Uterus (tissue), 4 donors: ENCODE measurements around the gene CFDP1. TPM values are rescaled to one million over a fixed set of nuclear protein-coding genes. Genes with fewer than 3 reads are reported as not detected.
A peak's percentile ranks its signal among the peaks of the same experiment; 100 is the strongest.

ENCODE experiments used
- DNase-seq, 2 donors: peaks; one replicate each; pipeline ENCODE4 v3.0.0-alpha.2; 2019 to 2020
- H3K27ac ChIP-seq, 2 donors: fragments of 200-600 bp; sonication (generic); 1 replicate in 1 of 2; 2 replicates in 1 of 2; pipeline ENCODE4 v1.5.1; 2016 to 2018
- H3K27me3 ChIP-seq, 2 donors: fragments of 200-600 bp; sonication (generic); one replicate each; pipeline ENCODE4 v1.5.1; 2018 to 2019; ENCODE audit warnings: control low read depth in 1 of 2
- H3K36me3 ChIP-seq, 2 donors: fragments of 200-600 bp; sonication (generic); one replicate each; pipeline ENCODE4 v1.5.1; 2019; ENCODE audit warnings: control low read depth in 1 of 2
- H3K4me1 ChIP-seq, 2 donors: fragments of 200-600 bp; sonication (generic); one replicate each; pipeline ENCODE4 v1.5.1; 2018 to 2019; ENCODE audit warnings: control low read depth in 1 of 2
- H3K4me3 ChIP-seq, 2 donors: fragments of 200-600 bp; sonication (generic); 1 replicate in 1 of 2; 2 replicates in 1 of 2; pipeline ENCODE4 v1.5.1; 2018 to 2019; ENCODE audit warnings: mild to moderate bottlenecking in 1 of 2
- H3K9me3 ChIP-seq, 2 donors: fragments of 200-600 bp; sonication (generic); one replicate each; pipeline ENCODE4 v1.5.1; 2019; ENCODE audit warnings: control low read depth in 1 of 2
- POLR2A ChIP-seq, 2 donors: fragments of 450-650 bp; IDR thresholded peaks; one replicate each; pipeline ENCODE4 v1.6.1; 2016; ENCODE audit warnings: antibody characterized with exemption in 2 of 2, mild to moderate bottlenecking in 1 of 2, moderate library complexity in 1 of 2
- intact Hi-C: fragments of 100-400 bp; cut with DNase I; formaldehyde crosslinking; loops from one replicate; pipeline ENCODE4 v1.15.1; 2023; ENCODE audit warnings: low total_unique reads
- total RNA-seq, 4 donors: library from RNA; depleted of rRNA in 3 of 4; stranded (reverse); fragments of >200 nt in 3 of 4; gene quantifications; one replicate each; pipeline versions ENCODE4 v1.1.0 to v1.2.4, GENCODE V29; 2014 to 2023
- TF ChIP-seq, protein P1 (sequence below), 4 experiments: fragments of 200-600 bp in 2 of 4; fragments of 450-650 bp in 2 of 4; sonication (generic) in 2 of 4; IDR thresholded peaks; one replicate each; pipeline ENCODE4 v1.5.1; 2016 to 2019; ENCODE audit warnings: antibody characterized with exemption in 4 of 4, mild to moderate bottlenecking in 2 of 4, moderate library complexity in 1 of 4
- donor health status: DM: yes; HTN: yes; CAD: no.

Gene CFDP1
- total RNA-seq, 4 donors from 2014 or later, result 22.3 to 90.8 (median 73.4) TPM

DNA sequence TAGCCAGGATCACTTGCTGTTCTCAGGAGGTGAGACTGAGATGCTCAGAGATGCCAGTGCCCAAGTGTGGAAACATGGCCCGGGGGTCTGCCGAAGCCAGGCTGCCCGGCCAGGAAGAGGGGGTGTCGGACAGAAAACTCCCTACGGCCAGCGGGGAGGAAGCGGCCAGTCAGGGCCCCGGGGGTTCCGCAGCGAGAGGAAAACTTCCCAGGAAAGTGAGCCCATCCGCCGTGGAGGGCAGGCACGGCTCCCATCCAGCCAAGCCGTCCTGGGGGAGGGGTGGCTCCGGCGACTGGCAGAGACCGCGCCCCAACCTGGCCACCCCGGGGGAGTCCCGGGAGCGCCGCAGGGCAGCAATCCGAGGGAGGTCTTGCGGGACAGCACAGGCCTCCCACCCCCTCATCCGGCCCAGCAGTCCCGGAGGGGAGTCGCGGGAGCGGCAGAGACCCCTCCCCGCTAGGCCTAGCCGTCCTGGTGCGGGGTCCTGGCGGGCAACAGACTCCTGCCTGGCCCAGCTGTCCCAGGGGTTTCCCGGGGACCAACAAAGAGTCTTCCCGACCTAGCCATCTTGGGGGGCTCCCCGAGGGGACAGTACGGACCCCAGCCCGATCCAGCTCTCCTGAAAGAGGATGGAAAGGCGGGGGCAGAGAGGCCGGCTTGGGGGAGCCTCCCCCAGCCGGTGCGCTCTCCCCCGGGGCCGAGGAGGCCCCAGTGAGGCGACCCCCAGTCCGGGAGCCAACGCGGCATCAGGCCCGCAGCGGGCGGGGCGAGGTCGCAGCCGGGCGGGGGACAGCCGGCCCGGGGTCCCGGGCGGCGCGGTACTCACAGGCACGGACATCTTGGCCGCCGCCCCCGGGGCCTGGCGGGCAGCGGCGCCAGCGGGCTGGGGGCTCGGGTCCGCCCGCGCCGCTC lies 168.0 kb downstream of the CFDP1 start:
- intact Hi-C loops, result no loop called here
- Histone ChIP-seq H3K27me3 (no peaks in the 10 kb centered on the region), H3K36me3 (no peaks in the 10 kb centered on the region), H3K27ac (peak overlapping the region; percentile 84 to 91), H3K4me3 (peak overlapping the region; percentile 73 to 76), H3K4me1 (peaks cover 0 to 16% of the 10 kb centered on the region in 2 donors), H3K9me3 (no peaks in the 10 kb centered on the region)
- no peak for TF ChIP-seq POLR2A (IDR thresholded peaks at IDR 0.05)
- TF ChIP-seq, protein P1, sequence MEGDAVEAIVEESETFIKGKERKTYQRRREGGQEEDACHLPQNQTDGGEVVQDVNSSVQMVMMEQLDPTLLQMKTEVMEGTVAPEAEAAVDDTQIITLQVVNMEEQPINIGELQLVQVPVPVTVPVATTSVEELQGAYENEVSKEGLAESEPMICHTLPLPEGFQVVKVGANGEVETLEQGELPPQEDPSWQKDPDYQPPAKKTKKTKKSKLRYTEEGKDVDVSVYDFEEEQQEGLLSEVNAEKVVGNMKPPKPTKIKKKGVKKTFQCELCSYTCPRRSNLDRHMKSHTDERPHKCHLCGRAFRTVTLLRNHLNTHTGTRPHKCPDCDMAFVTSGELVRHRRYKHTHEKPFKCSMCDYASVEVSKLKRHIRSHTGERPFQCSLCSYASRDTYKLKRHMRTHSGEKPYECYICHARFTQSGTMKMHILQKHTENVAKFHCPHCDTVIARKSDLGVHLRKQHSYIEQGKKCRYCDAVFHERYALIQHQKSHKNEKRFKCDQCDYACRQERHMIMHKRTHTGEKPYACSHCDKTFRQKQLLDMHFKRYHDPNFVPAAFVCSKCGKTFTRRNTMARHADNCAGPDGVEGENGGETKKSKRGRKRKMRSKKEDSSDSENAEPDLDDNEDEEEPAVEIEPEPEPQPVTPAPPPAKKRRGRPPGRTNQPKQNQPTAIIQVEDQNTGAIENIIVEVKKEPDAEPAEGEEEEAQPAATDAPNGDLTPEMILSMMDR (IDR thresholded peaks at IDR 0.05), result no peak
- peak; percentile 43 to 53 for DNase-seq

DNA sequence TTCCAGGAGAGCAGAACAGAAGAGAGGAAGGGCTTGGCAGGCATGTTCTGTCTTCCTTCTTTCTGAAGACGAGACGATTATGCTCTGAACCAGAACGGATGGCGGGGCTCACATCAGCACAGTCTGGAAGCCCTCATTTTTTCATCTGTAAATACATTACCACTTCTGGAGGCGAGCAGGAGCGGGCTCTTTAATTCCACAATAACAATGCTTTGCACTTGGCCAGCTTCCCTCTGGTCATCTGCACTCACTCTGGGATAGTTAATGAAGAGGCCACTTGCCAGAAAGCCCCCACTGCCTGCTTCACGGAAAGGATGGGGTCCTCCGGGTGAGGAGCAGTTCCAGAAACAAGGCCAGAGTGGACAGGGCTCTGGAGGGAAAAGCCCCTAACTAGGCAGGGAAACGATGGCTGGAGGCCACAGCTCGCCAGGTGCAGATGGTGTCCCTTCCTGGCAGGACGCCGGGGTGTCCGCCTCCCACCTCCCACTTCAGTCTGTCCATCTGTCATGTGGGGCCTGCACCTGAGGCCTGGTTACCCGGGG lies 168.8 kb downstream of the CFDP1 start:
- Histone ChIP-seq H3K27me3 (no peaks in the 10 kb centered on the region), H3K36me3 (no peaks in the 10 kb centered on the region), H3K4me3 (peak overlapping the region; percentile 73 to 76), H3K9me3 (no peaks in the 10 kb centered on the region), H3K27ac (peak overlapping the region; percentile 84 to 91), H3K4me1 (peaks cover 0 to 16% of the 10 kb centered on the region in 2 donors)
- DNase-seq, result peak in 1 of 2 donors; percentile 61
- intact Hi-C loops, result no loop called here
- no peak for TF ChIP-seq POLR2A (IDR thresholded peaks at IDR 0.05)
- TF ChIP-seq, protein P1 (IDR thresholded peaks at IDR 0.05), result no peak

DNA sequence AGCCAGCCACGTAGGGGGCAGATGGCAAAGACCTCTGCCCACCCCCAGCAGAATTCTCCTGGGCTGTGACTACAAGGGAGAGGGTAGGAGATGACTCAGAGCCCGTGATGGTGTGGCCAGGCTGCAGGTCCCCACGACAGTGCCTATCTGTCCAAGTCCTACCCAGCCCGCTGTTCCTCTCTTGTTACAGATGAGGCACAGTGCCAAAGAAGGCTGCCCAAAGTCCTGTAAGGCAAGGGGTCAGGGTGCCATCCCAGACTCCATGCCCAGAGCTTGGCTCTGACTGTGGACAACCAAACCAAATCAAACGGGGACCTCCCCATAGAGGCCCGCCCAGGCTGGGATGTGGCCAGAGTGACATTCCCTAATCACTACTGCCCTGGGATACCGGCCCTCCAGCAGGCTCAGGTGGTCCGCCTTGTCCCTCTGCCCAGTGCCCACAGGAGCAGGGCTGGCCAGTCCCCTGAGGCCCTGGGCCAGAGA lies 169.3 kb downstream of the CFDP1 start:
- H3K36me3 ChIP-seq, result no peaks in the 10 kb centered on the region
- peak overlapping the region; percentile 84 to 91 for H3K27ac ChIP-seq
- H3K4me1 ChIP-seq, result peaks cover 0 to 16% of the 10 kb centered on the region in 2 donors
- peak in 1 of 2 donors; percentile 42 for DNase-seq
- no peaks in the 10 kb centered on the region for H3K27me3 ChIP-seq
- H3K4me3 ChIP-seq, result peak overlapping the region; percentile 73 to 76
- TF ChIP-seq, protein P1 (IDR thresholded peaks at IDR 0.05), result no peak
- no peaks in the 10 kb centered on the region for H3K9me3 ChIP-seq
- intact Hi-C loops, result no loop called here

DNA sequence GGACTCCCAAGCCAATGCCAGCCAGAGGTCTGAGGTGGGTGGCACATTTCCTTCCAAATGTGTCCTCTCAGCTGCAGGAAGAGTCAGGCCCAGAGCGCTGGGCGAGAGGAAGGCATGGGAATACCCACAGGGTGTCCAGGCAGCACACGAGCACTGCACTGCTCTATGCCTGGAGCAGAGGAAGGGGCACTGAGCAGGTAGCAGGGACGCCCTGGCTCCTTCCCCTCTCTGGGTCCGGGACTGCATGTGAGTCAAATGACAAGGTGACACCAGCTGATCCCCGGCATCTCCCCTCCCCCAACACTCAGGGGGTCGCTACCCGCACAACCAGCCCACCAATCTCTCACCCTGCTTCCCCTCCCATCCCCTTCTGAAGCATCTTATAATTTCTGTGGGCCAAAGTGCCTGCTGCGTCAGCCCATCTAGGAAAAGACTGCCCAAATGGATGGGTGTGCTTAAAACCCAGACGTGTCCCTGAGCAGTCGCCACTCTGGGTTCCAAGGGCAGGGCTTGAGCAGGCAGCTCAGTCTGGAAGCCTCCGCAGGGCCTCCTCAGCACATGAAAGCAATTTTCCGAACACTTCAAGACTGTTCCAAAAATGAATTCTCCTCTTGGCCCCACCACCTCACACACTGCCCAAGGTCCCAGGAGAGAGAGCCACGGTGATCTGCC lies 169.9 kb downstream of the CFDP1 start:
- DNase-seq, result peak in 1 of 2 donors; percentile 17
- intact Hi-C loops, result no loop called here
- H3K4me1 ChIP-seq, result peaks cover 0 to 21% of the 10 kb centered on the region in 2 donors
- no peaks in the 10 kb centered on the region for H3K9me3 ChIP-seq
- no peak for TF ChIP-seq POLR2A (IDR thresholded peaks at IDR 0.05)
- TF ChIP-seq, protein P1 (IDR thresholded peaks at IDR 0.05), result no peak
- peak overlapping the region in 1 of 2 donors; percentile 9 for H3K4me3 ChIP-seq
- peak overlapping the region; percentile 84 to 91 for H3K27ac ChIP-seq
- H3K36me3 ChIP-seq, result no peaks in the 10 kb centered on the region
- no peaks in the 10 kb centered on the region for H3K27me3 ChIP-seq
